ENCODE measurements around the gene ZNF394. TPM values are rescaled to one million over a fixed set of nuclear protein-coding genes. Genes with fewer than 3 reads are reported as not detected.

ZNF394 gene
- total RNA-seq, 2 experiments from 2014 or later = 26.8 to 35.3 TPM

GRCh38 chr7:99497766-99498545 is 2.1 kb downstream of the ZNF394 start:
- Histone ChIP-seq H3K4me1 (ENCODE audit: insufficient read depth, low read length, poor library complexity, severe bottlenecking) (peaks cover 14% of the 10 kb centered on the region), H3K4me2 (ENCODE audit: low read length) (peak overlapping the region; percentile 100), H3K4me3 (ENCODE audit: low read depth, low read length, poor library complexity, severe bottlenecking) (peak overlapping the region; percentile 90), H3K9me2 (ENCODE audit: insufficient read depth, low read length) (no peaks in the 10 kb centered on the region), H3K79me2 (ENCODE audit: insufficient read depth, low read depth, low read length) (peaks cover 52% of the 10 kb centered on the region), H2AFZ (ENCODE audit: low read length) (no peak overlapping the region), H4K20me1 (ENCODE audit: insufficient read depth, low read length) (peaks cover 15% of the 10 kb centered on the region), H3K27ac (ENCODE audit: low read depth, low read length, poor library complexity, severe bottlenecking) (no peak overlapping the region), H3K36me3 (ENCODE audit: insufficient read depth, low read length) (peaks cover 60% of the 10 kb centered on the region), H3K9me3 (ENCODE audit: low read length) (peaks cover 6% of the 10 kb centered on the region; the same call in 1 of the 2 replicates)
- no TSS peak for BruUV-seq (replicated peaks)
- no peak for DNase-seq (ENCODE audit: low spot score)
- ChIA-PET POLR2A (interaction anchor here (0.5 to 1.3 kb wide), 6 partner anchors 24 to 801 kb away, joined by 3 to 5 read pairs (median 4); partner anchors contain the start of genes BUD31 and ZNF655), CTCF (ENCODE audit: unreplicated experiment) (no interaction called here)
- TF ChIP-seq CTCF (conservative IDR thresholded peaks at IDR 0.05; ENCODE audit: low read length) (no peak), EZH2phosphoT487 (IDR thresholded peaks at IDR 0.05; ENCODE audit: borderline replicate concordance, low read depth, low read length) (no peak)
- intact Hi-C loops (cut with micrococcal nuclease; ENCODE audit: unreplicated experiment) = loop anchor here (5.0 kb wide), 1 partner anchor 121 kb away; no protein-coding TSS in a partner anchor

- intact Hi-C loops (cut with micrococcal nuclease; ENCODE audit: unreplicated experiment) = no loop called here
- no peak overlapping the region for H3K27ac ChIP-seq (ENCODE audit: low read depth, low read length, poor library complexity, severe bottlenecking)
- no peaks in the 10 kb centered on the region for H3K9me2 ChIP-seq (ENCODE audit: insufficient read depth, low read length)
- no peak overlapping the region for H2AFZ ChIP-seq (ENCODE audit: low read length)
- peaks cover 9% of the 10 kb centered on the region for H4K20me1 ChIP-seq (ENCODE audit: insufficient read depth, low read length)
- peaks cover 77% of the 10 kb centered on the region for H3K36me3 ChIP-seq (ENCODE audit: insufficient read depth, low read length)
- ChIA-PET CTCF (ENCODE audit: unreplicated experiment) (no interaction called here), POLR2A (interaction anchor here (0.6 kb wide), 1 partner anchor 18 kb away, joined by 3 read pairs; no protein-coding TSS in a partner anchor)
- no peaks in the 10 kb centered on the region for H3K9me3 ChIP-seq (ENCODE audit: low read length)
- TF ChIP-seq CTCF (conservative IDR thresholded peaks at IDR 0.05; ENCODE audit: low read length) = no peak
- no peak for TF ChIP-seq EZH2phosphoT487 (IDR thresholded peaks at IDR 0.05; ENCODE audit: borderline replicate concordance, low read depth, low read length)
- no peak overlapping the region for H3K4me3 ChIP-seq (ENCODE audit: low read depth, low read length, poor library complexity, severe bottlenecking)
- no peak for DNase-seq (ENCODE audit: low spot score)
- H3K4me2 ChIP-seq (ENCODE audit: low read length) = no peak overlapping the region
- peaks cover 9% of the 10 kb centered on the region for H3K4me1 ChIP-seq (ENCODE audit: insufficient read depth, low read length, poor library complexity, severe bottlenecking)
- no TSS peak for BruUV-seq (replicated peaks)
- peaks cover 34% of the 10 kb centered on the region for H3K79me2 ChIP-seq (ENCODE audit: insufficient read depth, low read depth, low read length)
These were observed 6.3 kb downstream of the ZNF394 start for GRCh38 chr7:99493823-99494222.

- intact Hi-C loops (cut with micrococcal nuclease; ENCODE audit: unreplicated experiment) = no loop called here
- H3K79me2 ChIP-seq (ENCODE audit: insufficient read depth, low read depth, low read length) = peaks cover 5% of the 10 kb centered on the region; the same call in 1 of the 2 replicates
- H3K36me3 ChIP-seq (ENCODE audit: insufficient read depth, low read length) = peaks cover 58% of the 10 kb centered on the region
- H3K9me3 ChIP-seq (ENCODE audit: low read length) = no peaks in the 10 kb centered on the region
- POLR2A ChIA-PET = interaction anchor here (1.0 kb wide), 1 partner anchor 9 kb away, joined by 3 read pairs; no protein-coding TSS in a partner anchor
- BruUV-seq (replicated peaks) = no TSS peak
- no peak for DNase-seq (ENCODE audit: low spot score)
- no peaks in the 10 kb centered on the region for H3K9me2 ChIP-seq (ENCODE audit: insufficient read depth, low read length)
- TF ChIP-seq EZH2phosphoT487 (IDR thresholded peaks at IDR 0.05; ENCODE audit: borderline replicate concordance, low read depth, low read length) (no peak), CTCF (conservative IDR thresholded peaks at IDR 0.05; ENCODE audit: low read length) (0 out of 2 replicates have a peak, but pooled peaks have one; percentile 26)
- no peaks in the 10 kb centered on the region for H4K20me1 ChIP-seq (ENCODE audit: insufficient read depth, low read length)
- no peak overlapping the region for H3K4me2 ChIP-seq (ENCODE audit: low read length)
- CTCF ChIA-PET (ENCODE audit: unreplicated experiment) = no interaction called here
- no peaks in the 10 kb centered on the region for H3K4me1 ChIP-seq (ENCODE audit: insufficient read depth, low read length, poor library complexity, severe bottlenecking)
- H2AFZ ChIP-seq (ENCODE audit: low read length) = no peak overlapping the region
- H3K4me3 ChIP-seq (ENCODE audit: low read depth, low read length, poor library complexity, severe bottlenecking) = no peak overlapping the region
- no peak overlapping the region for H3K27ac ChIP-seq (ENCODE audit: low read depth, low read length, poor library complexity, severe bottlenecking)
These were observed 9.2 kb downstream of the ZNF394 start for GRCh38 chr7:99490878-99491277.

Measured in OCI-LY7 (cell line).